ENCODE results near the gene VPS37D.

- TF ChIP-seq EZH2 (IDR thresholded peaks at IDR 0.05; ENCODE audit: borderline replicate concordance, low read depth, low read length, poor library complexity, severe bottlenecking) (no peak), CTCF (conservative IDR thresholded peaks at IDR 0.05; ENCODE audit: low read depth, low read length) (no peak)
Observed at GRCh38 chr7:73680501-73680900, 12.9 kb downstream of the VPS37D start.
